ENCODE measurements around the gene NUP210L.

NUP210L gene

DNA sequence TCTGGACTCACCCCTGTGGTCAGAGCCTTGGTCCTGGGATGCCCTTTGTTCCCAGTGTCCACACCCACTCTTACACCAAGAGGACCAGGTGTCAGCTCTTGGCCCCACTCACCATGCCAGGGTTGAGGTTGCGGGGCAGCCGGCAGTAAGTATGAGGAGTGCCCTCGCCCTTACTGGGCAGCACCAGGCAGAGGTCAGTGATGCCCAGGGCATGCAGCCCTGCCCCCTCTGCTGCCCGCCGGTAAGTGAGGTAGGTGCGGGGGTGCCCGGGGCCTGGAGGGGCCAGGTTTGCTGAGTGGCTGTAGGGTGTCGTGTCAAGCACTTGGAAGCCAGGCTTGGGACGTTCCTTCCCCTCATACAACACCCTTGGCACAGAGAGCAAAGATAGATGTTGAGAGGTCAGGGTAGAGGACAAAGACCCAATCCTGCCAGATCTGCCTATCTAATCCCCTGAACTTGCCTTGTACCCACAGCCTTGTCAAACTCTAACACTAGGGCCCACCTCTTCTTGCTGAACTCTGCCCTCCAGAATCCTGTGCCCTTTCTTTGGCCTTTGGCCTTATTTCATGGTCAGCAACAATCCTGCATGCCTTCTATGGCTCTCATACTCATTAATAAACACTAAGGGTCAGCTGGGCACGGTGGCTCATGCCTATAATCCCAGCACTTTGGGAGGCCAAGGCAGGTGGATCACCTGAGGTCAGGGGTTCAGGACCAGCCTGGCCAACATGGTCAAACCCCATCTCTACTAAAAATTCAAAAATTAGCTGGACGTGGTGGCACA is 211.9 kb downstream of the NUP210L start:
- no peak for DNase-seq
